ENCODE results near the gene HIP1R. TPM values are rescaled to one million over a fixed set of nuclear protein-coding genes. Genes with fewer than 3 reads are reported as not detected.

The HIP1R gene
- polyA plus RNA-seq, 2 of the 4 experiments (the other 2 are of a cell fraction) = 9.0 to 10.6 TPM

DNA sequence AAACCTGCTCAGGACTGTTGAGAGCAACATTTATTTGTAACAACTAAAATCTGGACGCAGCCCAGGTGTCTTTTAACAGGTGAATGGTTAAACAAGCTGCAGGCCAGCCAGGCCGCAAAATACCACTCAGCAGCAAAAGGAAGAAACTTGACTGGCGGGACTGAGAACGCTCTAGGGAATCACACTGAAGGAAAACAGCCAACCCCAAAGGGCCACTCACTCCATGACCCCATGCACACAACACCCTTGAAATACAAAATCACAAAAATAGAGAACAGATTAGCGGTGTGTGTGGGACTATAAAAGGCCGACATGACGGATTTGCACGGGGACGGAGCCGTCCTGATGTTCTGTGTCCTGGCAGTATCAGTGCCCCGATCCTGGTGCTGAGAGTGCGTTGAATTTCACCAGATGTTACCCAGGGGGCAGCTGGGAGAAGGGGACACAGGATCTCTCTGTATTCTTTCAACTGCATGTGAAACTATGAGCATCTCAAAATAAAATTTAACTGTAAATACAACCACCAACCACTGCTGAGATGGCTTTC lies 37.6 kb downstream of the HIP1R start:
- Histone ChIP-seq H3K4me2 (no peak overlapping the region), H3K4me3 (no peak overlapping the region), H3K4me1 (peaks cover 10% of the 10 kb centered on the region; the same call in 1 of the 3 replicates), H3K27ac (no peak overlapping the region), H3K9me3 (no peaks in the 10 kb centered on the region)
- FAIRE-seq (no peak), ATAC-seq (no peak), DNase-seq (ENCODE audit: low read depth in 1 of 2, low spot score in 1 of 2) (no peak)
- 93% methylated on average over 12 of the region's 12 CpGs for WGBS (ENCODE audit: missing lambda C conversion rate)
- POLR2A ChIA-PET = no interaction called here
- CTCF ChIA-PET = interaction anchor here (0.6 to 18.6 kb wide), 8 partner anchors 10 to 365 kb away, joined by 3 to 522 read pairs (median 5); no protein-coding TSS in a partner anchor
- no peak for TF ChIP-seq HDAC2 (IDR thresholded peaks at IDR 0.05)
- TF ChIP-seq FOSL2 (IDR thresholded peaks at IDR 0.05) = no peak
- TF ChIP-seq FOSL2 (CRISPR knock-in tag; IDR thresholded peaks at IDR 0.05) = no peak
- TF ChIP-seq FOSB (CRISPR knock-in tag; IDR thresholded peaks at IDR 0.05) = no peak
- peak; percentile 55 for TF ChIP-seq MAFK (IDR thresholded peaks at IDR 0.05; ENCODE audit: partially characterized antibody)
- TF ChIP-seq EHMT2 (IDR thresholded peaks at IDR 0.05; ENCODE audit: low read depth) = no peak

DNA sequence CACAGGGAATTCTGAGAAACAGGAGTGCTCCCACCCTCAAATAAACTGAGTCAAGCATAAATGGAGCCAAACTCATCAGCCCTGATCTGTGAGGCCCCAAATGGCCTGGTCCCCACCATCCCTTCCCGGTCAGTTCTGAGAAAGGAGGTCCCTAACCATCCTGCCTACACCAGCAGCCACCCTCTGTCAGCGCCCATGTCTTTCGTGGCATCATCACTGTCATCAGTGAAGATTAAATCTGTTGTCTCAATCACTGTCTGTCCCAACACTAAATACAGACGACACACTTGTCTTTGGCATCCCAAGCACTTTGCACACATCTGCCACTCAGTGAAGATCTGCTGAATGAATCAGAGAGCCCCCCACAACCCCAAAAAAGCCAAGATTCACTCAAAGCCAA lies 38.3 kb downstream of the HIP1R start:
- no peak overlapping the region for H3K27ac ChIP-seq
- H3K4me3 ChIP-seq = no peak overlapping the region
- peaks cover 10% of the 10 kb centered on the region; the same call in 1 of the 3 replicates for H3K4me1 ChIP-seq
- 93% methylated on average over 4 of the region's 4 CpGs for WGBS (ENCODE audit: missing lambda C conversion rate)
- ATAC-seq (no peak), DNase-seq (ENCODE audit: low read depth in 1 of 2, low spot score in 1 of 2) (no peak), FAIRE-seq (no peak)
- TF ChIP-seq SMC3 (IDR thresholded peaks at IDR 0.05) = no peak
- no peak for TF ChIP-seq CHD4 (IDR thresholded peaks at IDR 0.05; ENCODE audit: borderline replicate concordance)
- TF ChIP-seq ZC3H11A (IDR thresholded peaks at IDR 0.05) = no peak
- TF ChIP-seq, protein P1, sequence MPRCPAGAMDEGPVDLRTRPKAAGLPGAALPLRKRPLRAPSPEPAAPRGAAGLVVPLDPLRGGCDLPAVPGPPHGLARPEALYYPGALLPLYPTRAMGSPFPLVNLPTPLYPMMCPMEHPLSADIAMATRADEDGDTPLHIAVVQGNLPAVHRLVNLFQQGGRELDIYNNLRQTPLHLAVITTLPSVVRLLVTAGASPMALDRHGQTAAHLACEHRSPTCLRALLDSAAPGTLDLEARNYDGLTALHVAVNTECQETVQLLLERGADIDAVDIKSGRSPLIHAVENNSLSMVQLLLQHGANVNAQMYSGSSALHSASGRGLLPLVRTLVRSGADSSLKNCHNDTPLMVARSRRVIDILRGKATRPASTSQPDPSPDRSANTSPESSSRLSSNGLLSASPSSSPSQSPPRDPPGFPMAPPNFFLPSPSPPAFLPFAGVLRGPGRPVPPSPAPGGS (IDR thresholded peaks at IDR 0.05) = no peak
- TF ChIP-seq KDM1A (IDR thresholded peaks at IDR 0.05; ENCODE audit: low read depth) = no peak
- no peak for TF ChIP-seq MAZ (IDR thresholded peaks at IDR 0.05; ENCODE audit: borderline replicate concordance, low read depth, low read length)
- TF ChIP-seq RFX5 (IDR thresholded peaks at IDR 0.05) = no peak
- no peak for TF ChIP-seq BHLHE40 (IDR thresholded peaks at IDR 0.05; ENCODE audit: low read depth, low read length)
- no peak for TF ChIP-seq RCOR1 (IDR thresholded peaks at IDR 0.05; ENCODE audit: low read depth, low read length)
- TF ChIP-seq RARB (CRISPR knock-in tag; IDR thresholded peaks at IDR 0.05) = no peak
- TF ChIP-seq TFCP2L1 (CRISPR knock-in tag; IDR thresholded peaks at IDR 0.05) = no peak
- TF ChIP-seq MYC (IDR thresholded peaks at IDR 0.05; ENCODE audit: borderline replicate concordance, low read length) = no peak
- no peak for TF ChIP-seq POLR2AphosphoS2 (conservative IDR thresholded peaks at IDR 0.05; ENCODE audit: low read length)
- TF ChIP-seq, protein P2, sequence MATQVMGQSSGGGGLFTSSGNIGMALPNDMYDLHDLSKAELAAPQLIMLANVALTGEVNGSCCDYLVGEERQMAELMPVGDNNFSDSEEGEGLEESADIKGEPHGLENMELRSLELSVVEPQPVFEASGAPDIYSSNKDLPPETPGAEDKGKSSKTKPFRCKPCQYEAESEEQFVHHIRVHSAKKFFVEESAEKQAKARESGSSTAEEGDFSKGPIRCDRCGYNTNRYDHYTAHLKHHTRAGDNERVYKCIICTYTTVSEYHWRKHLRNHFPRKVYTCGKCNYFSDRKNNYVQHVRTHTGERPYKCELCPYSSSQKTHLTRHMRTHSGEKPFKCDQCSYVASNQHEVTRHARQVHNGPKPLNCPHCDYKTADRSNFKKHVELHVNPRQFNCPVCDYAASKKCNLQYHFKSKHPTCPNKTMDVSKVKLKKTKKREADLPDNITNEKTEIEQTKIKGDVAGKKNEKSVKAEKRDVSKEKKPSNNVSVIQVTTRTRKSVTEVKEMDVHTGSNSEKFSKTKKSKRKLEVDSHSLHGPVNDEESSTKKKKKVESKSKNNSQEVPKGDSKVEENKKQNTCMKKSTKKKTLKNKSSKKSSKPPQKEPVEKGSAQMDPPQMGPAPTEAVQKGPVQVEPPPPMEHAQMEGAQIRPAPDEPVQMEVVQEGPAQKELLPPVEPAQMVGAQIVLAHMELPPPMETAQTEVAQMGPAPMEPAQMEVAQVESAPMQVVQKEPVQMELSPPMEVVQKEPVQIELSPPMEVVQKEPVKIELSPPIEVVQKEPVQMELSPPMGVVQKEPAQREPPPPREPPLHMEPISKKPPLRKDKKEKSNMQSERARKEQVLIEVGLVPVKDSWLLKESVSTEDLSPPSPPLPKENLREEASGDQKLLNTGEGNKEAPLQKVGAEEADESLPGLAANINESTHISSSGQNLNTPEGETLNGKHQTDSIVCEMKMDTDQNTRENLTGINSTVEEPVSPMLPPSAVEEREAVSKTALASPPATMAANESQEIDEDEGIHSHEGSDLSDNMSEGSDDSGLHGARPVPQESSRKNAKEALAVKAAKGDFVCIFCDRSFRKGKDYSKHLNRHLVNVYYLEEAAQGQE (IDR thresholded peaks at IDR 0.05) = no peak
- TF ChIP-seq, protein P3, sequence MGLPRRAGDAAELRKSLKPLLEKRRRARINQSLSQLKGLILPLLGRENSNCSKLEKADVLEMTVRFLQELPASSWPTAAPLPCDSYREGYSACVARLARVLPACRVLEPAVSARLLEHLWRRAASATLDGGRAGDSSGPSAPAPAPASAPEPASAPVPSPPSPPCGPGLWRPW (IDR thresholded peaks at IDR 0.05) = no peak
- TF ChIP-seq, protein P4, sequence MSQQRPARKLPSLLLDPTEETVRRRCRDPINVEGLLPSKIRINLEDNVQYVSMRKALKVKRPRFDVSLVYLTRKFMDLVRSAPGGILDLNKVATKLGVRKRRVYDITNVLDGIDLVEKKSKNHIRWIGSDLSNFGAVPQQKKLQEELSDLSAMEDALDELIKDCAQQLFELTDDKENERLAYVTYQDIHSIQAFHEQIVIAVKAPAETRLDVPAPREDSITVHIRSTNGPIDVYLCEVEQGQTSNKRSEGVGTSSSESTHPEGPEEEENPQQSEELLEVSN (IDR thresholded peaks at IDR 0.05; ENCODE audit: borderline replicate concordance, low read depth) = no peak
- no peak for TF ChIP-seq KDM5A (IDR thresholded peaks at IDR 0.05)
- no peak for TF ChIP-seq EHF (CRISPR knock-in tag; IDR thresholded peaks at IDR 0.05)
- no peak overlapping the region for H3K4me2 ChIP-seq
- CTCF ChIA-PET = interaction anchor here (0.6 to 6.9 kb wide), 2 partner anchors 13 to 41 kb away, joined by 3 to 90 read pairs; no protein-coding TSS in a partner anchor
- no peaks in the 10 kb centered on the region for H3K9me3 ChIP-seq
- POLR2A ChIA-PET = no interaction called here

All from A549 (cell line).